ENCODE data around the gene MRLN.
"Not testable (repeated sequence)": the region's sequence is repeated elsewhere in the genome, so short reads cannot be mapped to it uniquely, and the experiment has no call there.

Gene MRLN

DNA sequence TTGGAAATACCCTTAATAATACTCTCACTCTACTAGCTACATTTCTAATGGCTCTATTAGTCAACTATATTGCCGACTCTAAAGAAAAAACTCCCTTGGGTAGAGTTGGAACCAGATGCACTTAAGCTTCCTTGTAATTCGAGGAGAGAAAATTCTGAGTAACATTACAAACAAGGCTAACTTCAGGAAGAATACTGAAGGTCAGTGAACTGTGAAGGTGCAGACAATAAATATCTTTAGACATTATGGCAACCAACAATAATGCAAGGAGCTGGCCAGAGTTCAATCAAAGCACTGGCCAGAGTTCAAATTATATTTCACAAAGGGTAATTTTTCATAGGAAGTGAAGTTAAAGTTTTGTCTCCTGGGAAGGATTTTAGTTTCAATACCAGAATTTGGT, 40.7 kb upstream of the MRLN start:
- Histone ChIP-seq H3K27ac (replicated peaks) (no peak overlapping the region), H3K27me3 (ENCODE audit: insufficient read depth, poor library complexity, severe bottlenecking) (no peaks in the 10 kb centered on the region), H3K4me3 (replicated peaks; ENCODE audit: insufficient read depth, low read length) (no peak overlapping the region)
- TF ChIP-seq POLR2AphosphoS5 (IDR thresholded peaks at IDR 0.05; ENCODE audit: low read depth) (no peak), GABPA (IDR thresholded peaks at IDR 0.05; ENCODE audit: low read depth) (no peak), SPI1 (IDR thresholded peaks at IDR 0.05; ENCODE audit: borderline replicate concordance, low read depth) (no peak)
- TF ChIP-seq, protein P1, sequence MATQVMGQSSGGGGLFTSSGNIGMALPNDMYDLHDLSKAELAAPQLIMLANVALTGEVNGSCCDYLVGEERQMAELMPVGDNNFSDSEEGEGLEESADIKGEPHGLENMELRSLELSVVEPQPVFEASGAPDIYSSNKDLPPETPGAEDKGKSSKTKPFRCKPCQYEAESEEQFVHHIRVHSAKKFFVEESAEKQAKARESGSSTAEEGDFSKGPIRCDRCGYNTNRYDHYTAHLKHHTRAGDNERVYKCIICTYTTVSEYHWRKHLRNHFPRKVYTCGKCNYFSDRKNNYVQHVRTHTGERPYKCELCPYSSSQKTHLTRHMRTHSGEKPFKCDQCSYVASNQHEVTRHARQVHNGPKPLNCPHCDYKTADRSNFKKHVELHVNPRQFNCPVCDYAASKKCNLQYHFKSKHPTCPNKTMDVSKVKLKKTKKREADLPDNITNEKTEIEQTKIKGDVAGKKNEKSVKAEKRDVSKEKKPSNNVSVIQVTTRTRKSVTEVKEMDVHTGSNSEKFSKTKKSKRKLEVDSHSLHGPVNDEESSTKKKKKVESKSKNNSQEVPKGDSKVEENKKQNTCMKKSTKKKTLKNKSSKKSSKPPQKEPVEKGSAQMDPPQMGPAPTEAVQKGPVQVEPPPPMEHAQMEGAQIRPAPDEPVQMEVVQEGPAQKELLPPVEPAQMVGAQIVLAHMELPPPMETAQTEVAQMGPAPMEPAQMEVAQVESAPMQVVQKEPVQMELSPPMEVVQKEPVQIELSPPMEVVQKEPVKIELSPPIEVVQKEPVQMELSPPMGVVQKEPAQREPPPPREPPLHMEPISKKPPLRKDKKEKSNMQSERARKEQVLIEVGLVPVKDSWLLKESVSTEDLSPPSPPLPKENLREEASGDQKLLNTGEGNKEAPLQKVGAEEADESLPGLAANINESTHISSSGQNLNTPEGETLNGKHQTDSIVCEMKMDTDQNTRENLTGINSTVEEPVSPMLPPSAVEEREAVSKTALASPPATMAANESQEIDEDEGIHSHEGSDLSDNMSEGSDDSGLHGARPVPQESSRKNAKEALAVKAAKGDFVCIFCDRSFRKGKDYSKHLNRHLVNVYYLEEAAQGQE (IDR thresholded peaks at IDR 0.05; ENCODE audit: insufficient replicate concordance, low read depth) = no peak
- TF ChIP-seq, protein P2, sequence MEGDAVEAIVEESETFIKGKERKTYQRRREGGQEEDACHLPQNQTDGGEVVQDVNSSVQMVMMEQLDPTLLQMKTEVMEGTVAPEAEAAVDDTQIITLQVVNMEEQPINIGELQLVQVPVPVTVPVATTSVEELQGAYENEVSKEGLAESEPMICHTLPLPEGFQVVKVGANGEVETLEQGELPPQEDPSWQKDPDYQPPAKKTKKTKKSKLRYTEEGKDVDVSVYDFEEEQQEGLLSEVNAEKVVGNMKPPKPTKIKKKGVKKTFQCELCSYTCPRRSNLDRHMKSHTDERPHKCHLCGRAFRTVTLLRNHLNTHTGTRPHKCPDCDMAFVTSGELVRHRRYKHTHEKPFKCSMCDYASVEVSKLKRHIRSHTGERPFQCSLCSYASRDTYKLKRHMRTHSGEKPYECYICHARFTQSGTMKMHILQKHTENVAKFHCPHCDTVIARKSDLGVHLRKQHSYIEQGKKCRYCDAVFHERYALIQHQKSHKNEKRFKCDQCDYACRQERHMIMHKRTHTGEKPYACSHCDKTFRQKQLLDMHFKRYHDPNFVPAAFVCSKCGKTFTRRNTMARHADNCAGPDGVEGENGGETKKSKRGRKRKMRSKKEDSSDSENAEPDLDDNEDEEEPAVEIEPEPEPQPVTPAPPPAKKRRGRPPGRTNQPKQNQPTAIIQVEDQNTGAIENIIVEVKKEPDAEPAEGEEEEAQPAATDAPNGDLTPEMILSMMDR (IDR thresholded peaks at IDR 0.05; ENCODE audit: insufficient read depth, low read length) = no peak
- no peak for DNase-seq (ENCODE audit: low read depth in 1 of 2, low spot score in 1 of 2)

DNA sequence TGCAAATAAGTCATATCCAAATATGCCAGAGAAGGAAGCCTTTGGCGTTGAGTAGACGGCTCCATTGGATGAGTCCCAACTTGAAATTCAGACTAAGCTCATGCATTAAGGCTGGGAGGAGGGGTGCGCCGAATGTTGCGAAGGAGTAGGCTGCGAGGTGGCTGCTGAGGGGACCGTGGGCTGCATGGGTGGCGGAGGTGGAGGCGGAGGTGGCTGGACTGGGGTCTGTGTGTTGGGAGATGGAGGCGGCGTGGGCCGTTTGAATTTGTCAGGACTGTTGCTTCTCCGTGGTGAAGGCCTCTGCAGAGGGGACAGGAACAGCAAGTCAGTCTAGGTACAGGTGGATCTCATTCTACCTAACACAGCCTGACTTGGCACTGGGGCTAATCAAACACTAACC, 39.6 kb upstream of the MRLN start:
- Histone ChIP-seq H3K4me3 (replicated peaks; ENCODE audit: insufficient read depth, low read length) (no peak overlapping the region), H3K27me3 (ENCODE audit: insufficient read depth, poor library complexity, severe bottlenecking) (no peaks in the 10 kb centered on the region), H3K27ac (replicated peaks) (no peak overlapping the region)
- DNase-seq (ENCODE audit: low read depth in 1 of 2, low spot score in 1 of 2) = no peak
- TF ChIP-seq SPI1 (IDR thresholded peaks at IDR 0.05; ENCODE audit: borderline replicate concordance, low read depth) (no peak), POLR2AphosphoS5 (IDR thresholded peaks at IDR 0.05; ENCODE audit: low read depth) (no peak), GABPA (IDR thresholded peaks at IDR 0.05; ENCODE audit: low read depth) (no peak)
- TF ChIP-seq, protein P1 (IDR thresholded peaks at IDR 0.05; ENCODE audit: insufficient replicate concordance, low read depth) = no peak
- TF ChIP-seq, protein P2 (IDR thresholded peaks at IDR 0.05; ENCODE audit: insufficient read depth, low read length) = no peak

DNA sequence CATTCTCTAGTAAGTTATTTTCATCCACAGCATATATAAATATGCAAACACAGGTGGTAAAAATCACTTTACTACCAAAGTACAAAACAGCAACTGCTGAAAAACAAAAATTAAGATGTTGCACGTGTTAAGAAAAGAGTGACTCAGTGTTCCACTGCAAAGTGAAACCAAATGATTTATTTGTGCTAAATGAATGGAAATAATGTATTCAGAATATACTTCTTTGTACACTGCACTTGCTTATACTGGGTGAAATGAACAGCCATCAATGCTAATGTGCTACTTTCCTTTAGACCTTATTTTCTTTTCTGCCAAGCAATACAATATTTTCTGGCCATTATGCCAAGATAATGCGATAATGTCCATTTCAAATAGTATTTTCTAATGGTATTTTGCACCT, 38.3 kb upstream of the MRLN start:
- TF ChIP-seq, protein P2 (IDR thresholded peaks at IDR 0.05; ENCODE audit: insufficient read depth, low read length) = no peak
- TF ChIP-seq, protein P1 (IDR thresholded peaks at IDR 0.05; ENCODE audit: insufficient replicate concordance, low read depth) = no peak
- no peak for TF ChIP-seq POLR2AphosphoS5 (IDR thresholded peaks at IDR 0.05; ENCODE audit: low read depth)
- no peak for TF ChIP-seq GABPA (IDR thresholded peaks at IDR 0.05; ENCODE audit: low read depth)
- no peak for TF ChIP-seq SPI1 (IDR thresholded peaks at IDR 0.05; ENCODE audit: borderline replicate concordance, low read depth)
- H3K4me3 ChIP-seq (replicated peaks; ENCODE audit: insufficient read depth, low read length) = no peak overlapping the region
- H3K27ac ChIP-seq (replicated peaks) = no peak overlapping the region
- H3K27me3 ChIP-seq (ENCODE audit: insufficient read depth, poor library complexity, severe bottlenecking) = no peaks in the 10 kb centered on the region
- DNase-seq (ENCODE audit: low read depth in 1 of 2, low spot score in 1 of 2) = no peak

DNA sequence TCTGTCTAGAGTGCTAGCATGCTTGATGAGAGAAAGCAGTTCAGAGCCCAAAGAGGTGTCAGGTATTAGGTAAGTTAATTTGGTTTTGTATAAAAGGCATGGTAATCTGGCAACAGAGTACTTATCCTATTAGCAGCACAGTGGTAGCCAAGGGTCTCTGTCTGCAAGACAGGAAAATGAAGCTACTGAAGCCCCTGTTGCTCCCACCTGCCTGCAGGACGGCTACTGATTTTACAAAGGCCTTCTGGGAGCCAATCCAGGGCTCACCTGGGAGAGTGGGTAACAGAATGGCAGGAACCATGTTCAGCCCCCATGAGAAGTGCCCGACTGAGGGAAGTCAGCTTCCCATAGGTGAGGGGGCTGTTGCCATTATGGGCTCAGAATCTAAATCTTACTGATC, 36.8 kb upstream of the MRLN start:
- H3K4me3 ChIP-seq (replicated peaks; ENCODE audit: insufficient read depth, low read length); H3K27ac ChIP-seq (replicated peaks); H3K27me3 ChIP-seq (ENCODE audit: insufficient read depth, poor library complexity, severe bottlenecking); DNase-seq (ENCODE audit: low read depth in 1 of 2, low spot score in 1 of 2): not testable (repeated sequence)

DNA sequence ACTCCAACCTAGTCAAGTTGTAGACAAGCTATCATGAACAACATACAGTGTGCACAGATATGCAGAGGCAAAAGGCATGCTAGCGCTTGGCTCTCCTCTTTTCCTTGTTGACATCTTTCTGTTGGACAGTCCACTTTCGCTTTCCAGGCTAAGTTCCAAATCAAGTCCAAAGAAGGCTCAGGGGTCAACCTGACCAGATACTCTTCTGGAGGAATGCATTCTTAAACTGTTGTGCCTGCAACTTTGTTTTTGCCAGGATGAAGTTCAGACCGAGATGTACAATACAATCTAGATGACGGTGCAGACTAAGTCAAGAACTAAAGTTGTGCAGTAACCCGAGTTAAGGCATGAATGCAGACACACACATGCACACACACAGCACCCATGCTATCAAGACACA, 35.7 kb upstream of the MRLN start:
- DNase-seq (ENCODE audit: low read depth in 1 of 2, low spot score in 1 of 2); H3K4me3 ChIP-seq (replicated peaks; ENCODE audit: insufficient read depth, low read length); H3K27ac ChIP-seq (replicated peaks): not testable (repeated sequence)

DNA sequence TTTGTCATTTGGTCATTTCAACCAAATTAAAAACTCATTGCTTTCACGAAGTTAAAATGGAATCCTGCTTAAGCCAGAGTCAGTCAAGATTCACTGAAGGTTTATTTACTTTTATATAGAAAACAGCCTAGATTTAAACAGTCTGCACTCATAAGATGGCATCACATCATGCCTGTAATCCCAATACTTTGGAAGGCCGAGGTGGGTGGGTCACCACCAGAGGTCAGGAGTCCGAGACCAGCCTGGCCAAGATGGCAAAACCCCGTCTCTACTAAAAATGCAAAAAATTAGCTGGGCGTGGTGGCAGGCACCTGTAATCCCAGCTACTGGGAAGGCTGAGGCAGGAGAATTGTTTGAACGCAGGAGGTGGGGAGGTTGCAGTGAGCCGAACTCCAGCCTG, 33.8 kb upstream of the MRLN start:
- H3K27me3 ChIP-seq (ENCODE audit: insufficient read depth, poor library complexity, severe bottlenecking); H3K4me3 ChIP-seq (replicated peaks; ENCODE audit: insufficient read depth, low read length); H3K27ac ChIP-seq (replicated peaks); DNase-seq (ENCODE audit: low read depth in 1 of 2, low spot score in 1 of 2): not testable (repeated sequence)

More for the DNA sequence above, 35.7 kb upstream of the MRLN start:
- H3K27me3 ChIP-seq (ENCODE audit: insufficient read depth, poor library complexity, severe bottlenecking) = not testable (repeated sequence)
